H9 (cell line): ENCODE results near the gene MYO1F. TPM values are rescaled to one million over a fixed set of nuclear protein-coding genes. Genes with fewer than 3 reads are reported as not detected.

Source experiments
- DNase-seq: peaks from one replicate; pipeline ENCODE4 v3.0.0-alpha.2; 2017
- H2AFZ ChIP-seq: one replicate; pipeline ENCODE4 v1.6.1; 2013; ENCODE audit warnings: mild to moderate bottlenecking, low read length, control low read depth, moderate library complexity
- H2AK5ac ChIP-seq: 2 replicates; pipeline ENCODE4 v1.6.1; 2013; ENCODE audit warnings: low read length, control low read depth, mixed read lengths; ENCODE audit not compliant: insufficient read length
- H2BK120ac ChIP-seq: one replicate; pipeline ENCODE4 v1.6.1; 2013; ENCODE audit warnings: low read depth, mild to moderate bottlenecking, low read length, control low read depth, inconsistent platforms; ENCODE audit not compliant: poor library complexity, severe bottlenecking
- H2BK12ac ChIP-seq: 2 replicates; pipeline ENCODE4 v1.6.1; 2013; ENCODE audit warnings: low read length, control low read depth, mixed read lengths, low read depth; ENCODE audit not compliant: insufficient read length
- H2BK15ac ChIP-seq: 2 replicates; pipeline ENCODE4 v1.6.1; 2013; ENCODE audit warnings: low read depth, low read length, control low read depth
- H2BK20ac ChIP-seq: one replicate; pipeline ENCODE4 v1.6.1; 2013; ENCODE audit warnings: low read depth, mild to moderate bottlenecking, low read length, control low read depth, inconsistent platforms; ENCODE audit not compliant: poor library complexity, severe bottlenecking
- H2BK5ac ChIP-seq: 2 replicates; pipeline ENCODE4 v1.6.1; 2013; ENCODE audit warnings: low read length, control low read depth, mixed read lengths; ENCODE audit not compliant: insufficient read length
- H3K14ac ChIP-seq: 2 replicates; pipeline ENCODE4 v1.6.1; 2013; ENCODE audit warnings: low read length, control low read depth; ENCODE audit not compliant: insufficient read depth
- H3K18ac ChIP-seq: 2 replicates; pipeline ENCODE4 v1.6.1; 2013; ENCODE audit warnings: low read depth, mild to moderate bottlenecking, mixed read lengths, low read length, control low read depth; ENCODE audit not compliant: insufficient read length
- H3K23ac ChIP-seq: 2 replicates; pipeline ENCODE4 v1.6.1; 2013; ENCODE audit warnings: low read length, control low read depth, mixed read lengths, low read depth; ENCODE audit not compliant: insufficient read length
- H3K23me2 ChIP-seq: 2 replicates; pipeline ENCODE4 v1.6.1; 2013; ENCODE audit warnings: low read depth, mild to moderate bottlenecking, mixed read lengths, low read length, control low read depth; ENCODE audit not compliant: insufficient read length, poor library complexity, severe bottlenecking
- H3K27ac ChIP-seq: 2 replicates; pipeline ENCODE4 v1.5.1; 2013; ENCODE audit warnings: low read length, control low read depth, mixed read lengths, low read depth; ENCODE audit not compliant: insufficient read length
- H3K27me3 ChIP-seq: 2 replicates; pipeline ENCODE4 v1.6.1; 2013; ENCODE audit warnings: low read length, control low read depth, inconsistent platforms; ENCODE audit not compliant: insufficient read depth
- H3K4ac ChIP-seq: 2 replicates; pipeline ENCODE4 v1.6.1; 2013; ENCODE audit warnings: low read depth, mild to moderate bottlenecking, control low read depth, inconsistent platforms, low read length, moderate library complexity
- H3K4me1 ChIP-seq: 2 replicates; pipeline ENCODE4 v1.6.1; 2013; ENCODE audit warnings: low read length, control low read depth, inconsistent platforms; ENCODE audit not compliant: insufficient read depth
- H3K4me2 ChIP-seq: 2 replicates; pipeline ENCODE4 v1.6.1; 2013; ENCODE audit warnings: low read length, control low read depth, mixed read lengths; ENCODE audit not compliant: insufficient read length, insufficient read depth
- H3K56ac ChIP-seq: 2 replicates; pipeline ENCODE4 v1.6.1; 2013; ENCODE audit warnings: low read depth, mild to moderate bottlenecking, mixed read lengths, low read length, control low read depth; ENCODE audit not compliant: insufficient read length
- H3K79me1 ChIP-seq: 2 replicates; pipeline ENCODE4 v1.6.1; 2013; ENCODE audit warnings: low read depth, mild to moderate bottlenecking, moderate library complexity, low read length, control low read depth, inconsistent platforms; ENCODE audit not compliant: insufficient read depth, poor library complexity, severe bottlenecking
- H3K79me2 ChIP-seq: 2 replicates; pipeline ENCODE4 v1.6.1; 2013; ENCODE audit warnings: low read length, control low read depth, inconsistent platforms; ENCODE audit not compliant: insufficient read depth
- H3K9ac ChIP-seq: 2 replicates; pipeline ENCODE4 v1.6.1; 2013; ENCODE audit warnings: low read length, control low read depth, mixed read lengths; ENCODE audit not compliant: insufficient read length; ENCODE audit errors: extremely low read depth
- H3K9me3 ChIP-seq: one replicate; pipeline ENCODE4 v1.6.1; 2013; ENCODE audit warnings: low read depth, low read length, inconsistent platforms; ENCODE audit not compliant: control insufficient read depth
- H3T11ph ChIP-seq: one replicate; pipeline ENCODE4 v1.6.1; 2013; ENCODE audit warnings: mild to moderate bottlenecking, low read length, control low read depth, inconsistent platforms
- H4K20me1 ChIP-seq: one replicate; pipeline ENCODE4 v1.6.1; 2013; ENCODE audit not compliant: control insufficient read depth, insufficient read length, insufficient read depth
- H4K5ac ChIP-seq: 2 replicates; pipeline ENCODE4 v1.6.1; 2013; ENCODE audit warnings: low read depth, mild to moderate bottlenecking, mixed read lengths, low read length, control low read depth; ENCODE audit not compliant: insufficient read length
- H4K8ac ChIP-seq: replicated peaks from 2 replicates; pipeline ENCODE4 v1.6.1; 2013; ENCODE audit warnings: low read length, control low read depth, mixed read lengths, low read depth; ENCODE audit not compliant: insufficient read length
- H4K91ac ChIP-seq: 2 replicates; pipeline ENCODE4 v1.6.1; 2013; ENCODE audit warnings: low read depth, mild to moderate bottlenecking, moderate library complexity, mixed read lengths, low read length, control low read depth; ENCODE audit not compliant: insufficient read length
- H3K27ac Mint-ChIP-seq, 3 experiments: 2 replicates in 2 of 3; 3 replicates in 1 of 3; pipeline ENCODE4 v1.8.0; 2020 to 2021; ENCODE audit warnings: mixed read lengths in 3 of 3, mild to moderate bottlenecking in 1 of 3, moderate library complexity in 1 of 3
- H3K27me3 Mint-ChIP-seq: 2 replicates; pipeline ENCODE4 v1.8.0; 2021; ENCODE audit warnings: low read depth, mild to moderate bottlenecking, moderate library complexity, mixed read lengths
- H3K36me3 Mint-ChIP-seq, 3 experiments: 2 replicates in 2 of 3; 3 replicates in 1 of 3; pipeline ENCODE4 v1.8.0; 2020 to 2021; ENCODE audit warnings: low read depth in 3 of 3, mixed read lengths in 3 of 3; ENCODE audit not compliant: insufficient read depth in 1 of 3
- H3K4me1 Mint-ChIP-seq, 2 experiments: 2 replicates each; pipeline ENCODE4 v1.8.0; 2020; ENCODE audit warnings: mixed read lengths in 2 of 2
- H3K4me3 Mint-ChIP-seq, 2 experiments: 2 replicates in 1 of 2; 3 replicates in 1 of 2; pipeline ENCODE4 v1.8.0; 2020 to 2021; ENCODE audit warnings: mild to moderate bottlenecking in 2 of 2, mixed read lengths in 2 of 2, moderate library complexity in 1 of 2
- H3K9me3 Mint-ChIP-seq, 2 experiments: 2 replicates in 1 of 2; 3 replicates in 1 of 2; pipeline ENCODE4 v1.8.0; 2020; ENCODE audit warnings: mild to moderate bottlenecking in 2 of 2, mixed read lengths in 2 of 2, moderate library complexity in 1 of 2
- WGBS: extraction: QIAGEN DNeasy Blood & Tissue Kit; methylation state at CpG from one replicate; pipeline ENCODE4 v1.1.7; 2013; ENCODE audit warnings: missing lambda C conversion rate, low lambda C conversion rate, mixed read lengths; ENCODE audit not compliant: insufficient read length; ENCODE audit errors: extremely low coverage; 5-methylcytosine and 5-hydroxymethylcytosine counted together
- total RNA-seq: library from RNA; stranded (reverse); gene quantifications from 2 replicates; pipeline ENCODE4 v1.2.1, GENCODE V29; 2021
- TF ChIP-seq, protein P1 (sequence below): fragments of 200-600 bp; sonication (generic); conservative IDR thresholded peaks from 3 replicates; pipeline ENCODE4 v1.8.0; 2021; ENCODE audit warnings: antibody characterized with exemption, mild to moderate bottlenecking

The MYO1F gene
- total RNA-seq, 1 experiment from 2014 or later: 1.0 TPM

DNA sequence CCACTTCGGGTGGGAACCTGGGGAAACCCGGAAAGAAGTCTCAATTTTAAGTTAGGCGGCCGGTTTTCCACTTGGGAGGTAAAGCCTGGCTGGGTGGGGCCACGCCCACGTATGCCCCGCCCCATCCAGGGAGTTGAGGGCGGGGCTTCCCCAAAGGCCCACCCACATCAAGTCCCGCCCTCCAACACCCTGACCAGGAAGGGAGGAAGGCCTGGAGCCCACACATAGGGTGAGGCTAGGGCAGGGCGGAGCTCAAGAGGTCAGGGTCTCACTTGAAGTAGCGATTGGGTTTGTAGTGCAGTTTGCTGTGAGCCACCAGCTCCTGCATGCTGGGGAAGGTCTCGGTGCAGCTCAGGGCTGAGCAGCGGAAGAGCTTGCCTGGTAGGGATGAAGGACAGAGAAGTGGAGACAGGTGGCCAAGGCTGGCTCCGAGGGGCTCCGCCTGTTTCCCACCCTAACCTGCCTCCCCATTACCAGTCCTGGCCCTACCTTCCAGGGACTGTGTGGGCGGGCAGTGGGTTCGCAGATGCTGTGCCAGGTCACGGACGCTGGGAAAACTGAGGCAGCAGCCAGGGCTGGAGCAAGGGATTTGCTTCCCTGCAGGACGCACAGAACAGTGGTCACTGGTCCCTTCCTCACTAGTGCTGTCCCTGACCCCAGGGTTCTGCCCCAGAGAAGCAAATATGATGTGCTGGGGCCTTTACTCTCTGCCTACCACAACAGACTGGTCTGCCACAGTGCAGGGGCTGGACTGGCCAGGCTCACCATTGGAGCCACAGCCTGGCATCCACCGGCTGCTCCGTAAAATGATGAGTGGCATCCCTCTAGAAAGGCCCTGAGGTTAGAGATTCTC is 64.9 kb downstream of the MYO1F start:
- H3K9me3 ChIP-seq: no peaks in the 10 kb centered on the region
- no peak overlapping the region for H2BK120ac ChIP-seq
- H2AK5ac ChIP-seq: no peak overlapping the region
- Mint-ChIP-seq H3K9me3 (no peaks in the 10 kb centered on the region), H3K36me3 (peaks cover 2 to 10% (median 7%) of the 10 kb centered on the region in 3 experiments; a peak in 3 of 7 replicates), H3K27me3 (no peaks in the 10 kb centered on the region; the same call in 1 of the 2 replicates), H3K4me3 (peak overlapping the region; percentile 54 to 74; a peak in 4 of 5 replicates), H3K27ac (peak overlapping the region; percentile 93 to 98 (median 94)), H3K4me1 (peaks cover 7 to 22% of the 10 kb centered on the region in 2 experiments)
- H3K23me2 ChIP-seq: peaks cover 9% of the 10 kb centered on the region
- no peaks in the 10 kb centered on the region for H3K27me3 ChIP-seq
- H3K79me2 ChIP-seq: no peaks in the 10 kb centered on the region
- no peak overlapping the region for H3K4me2 ChIP-seq
- H3K79me1 ChIP-seq: no peaks in the 10 kb centered on the region
- no peak overlapping the region for H2BK5ac ChIP-seq
- H4K8ac ChIP-seq: no peak overlapping the region
- H4K20me1 ChIP-seq: no peaks in the 10 kb centered on the region
- no peak overlapping the region for H3K4ac ChIP-seq
- WGBS: no CpG with 5 or more reads among the region's 22 CpGs
- H3K27ac ChIP-seq: no peak overlapping the region
- no peak overlapping the region for H2AFZ ChIP-seq
- H3K23ac ChIP-seq: no peak overlapping the region
- H3K56ac ChIP-seq: no peak overlapping the region
- no peak overlapping the region for H2BK12ac ChIP-seq
- H3K9ac ChIP-seq: no peak overlapping the region
- no peak overlapping the region for H4K5ac ChIP-seq
- no peaks in the 10 kb centered on the region; the same call in 1 of the 2 replicates for H3K4me1 ChIP-seq
- peak overlapping the region; percentile 11 for H3K18ac ChIP-seq
- H4K91ac ChIP-seq: no peak overlapping the region
- DNase-seq: peak; percentile 88
- no peak overlapping the region; the same call in 1 of the 2 replicates for H3K14ac ChIP-seq
- H3T11ph ChIP-seq: no peak overlapping the region
- H2BK15ac ChIP-seq: no peak overlapping the region
- H2BK20ac ChIP-seq: no peak overlapping the region
- TF ChIP-seq, protein P1, sequence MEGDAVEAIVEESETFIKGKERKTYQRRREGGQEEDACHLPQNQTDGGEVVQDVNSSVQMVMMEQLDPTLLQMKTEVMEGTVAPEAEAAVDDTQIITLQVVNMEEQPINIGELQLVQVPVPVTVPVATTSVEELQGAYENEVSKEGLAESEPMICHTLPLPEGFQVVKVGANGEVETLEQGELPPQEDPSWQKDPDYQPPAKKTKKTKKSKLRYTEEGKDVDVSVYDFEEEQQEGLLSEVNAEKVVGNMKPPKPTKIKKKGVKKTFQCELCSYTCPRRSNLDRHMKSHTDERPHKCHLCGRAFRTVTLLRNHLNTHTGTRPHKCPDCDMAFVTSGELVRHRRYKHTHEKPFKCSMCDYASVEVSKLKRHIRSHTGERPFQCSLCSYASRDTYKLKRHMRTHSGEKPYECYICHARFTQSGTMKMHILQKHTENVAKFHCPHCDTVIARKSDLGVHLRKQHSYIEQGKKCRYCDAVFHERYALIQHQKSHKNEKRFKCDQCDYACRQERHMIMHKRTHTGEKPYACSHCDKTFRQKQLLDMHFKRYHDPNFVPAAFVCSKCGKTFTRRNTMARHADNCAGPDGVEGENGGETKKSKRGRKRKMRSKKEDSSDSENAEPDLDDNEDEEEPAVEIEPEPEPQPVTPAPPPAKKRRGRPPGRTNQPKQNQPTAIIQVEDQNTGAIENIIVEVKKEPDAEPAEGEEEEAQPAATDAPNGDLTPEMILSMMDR: no peak
